Endometrial microvascular endothelial cells (primary cell): ENCODE measurements around the gene G0S2. TPM values are rescaled to one million over a fixed set of nuclear protein-coding genes. Genes with fewer than 3 reads are reported as not detected.

Source experiments
- in situ Hi-C: cut with HindIII; loops from 2 replicates; pipeline ENCODE4 v1.10.0; 2017; ENCODE audit warnings: low sequenced_read_pairs, low pct_unique_long_range_greater_than_20kb; ENCODE audit errors: inconsistent ontology term
- total RNA-seq: library from RNA; depleted of rRNA; stranded (reverse); fragments of >200 nt; gene quantifications from one replicate; pipeline ENCODE4 v1.2.3, GENCODE V29; 2015; ENCODE audit errors: inconsistent ontology term

The G0S2 gene
- total RNA-seq, 1 donor from 2014 or later: 34.6 TPM

DNA sequence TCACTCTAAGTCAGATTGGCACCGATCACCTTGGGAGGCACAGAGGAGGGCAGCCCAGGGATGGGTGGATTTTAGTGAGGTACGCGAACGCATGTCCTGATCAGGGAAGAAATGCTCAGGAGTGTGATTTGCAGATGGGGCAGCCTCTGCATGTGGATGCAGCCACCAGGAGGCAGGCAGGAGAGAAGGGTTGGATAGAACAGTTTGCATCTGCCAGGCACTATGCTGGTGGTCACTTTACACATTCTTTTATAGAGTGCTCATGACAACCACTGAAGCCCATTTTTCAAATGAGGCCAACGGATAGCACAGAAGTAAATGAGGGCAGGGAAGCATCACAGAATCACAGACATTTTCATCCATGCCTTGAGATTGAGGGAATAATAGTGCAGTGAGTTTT is 28.7 kb upstream of the G0S2 start:
- in situ Hi-C loops: no loop called here

DNA sequence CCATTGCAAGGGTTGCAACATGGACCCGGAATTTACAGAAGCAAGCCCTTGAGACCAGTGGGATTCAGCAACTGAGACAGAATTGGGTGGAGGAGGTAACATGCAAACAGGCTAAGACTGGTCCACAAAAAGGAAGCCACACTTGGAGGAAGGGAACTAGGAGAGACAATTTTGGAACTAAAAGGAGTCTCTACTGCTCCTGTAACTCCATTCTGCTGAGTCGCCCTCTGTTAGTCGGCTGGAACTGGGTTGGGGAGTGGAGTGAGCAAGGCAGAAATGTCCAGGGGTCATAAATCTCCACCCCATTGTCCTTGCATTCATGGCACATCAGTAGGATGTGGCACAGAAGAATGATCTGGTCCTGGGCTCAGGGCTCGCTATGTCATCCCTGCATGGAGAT is 28.1 kb upstream of the G0S2 start:
- in situ Hi-C loops: no loop called here

DNA sequence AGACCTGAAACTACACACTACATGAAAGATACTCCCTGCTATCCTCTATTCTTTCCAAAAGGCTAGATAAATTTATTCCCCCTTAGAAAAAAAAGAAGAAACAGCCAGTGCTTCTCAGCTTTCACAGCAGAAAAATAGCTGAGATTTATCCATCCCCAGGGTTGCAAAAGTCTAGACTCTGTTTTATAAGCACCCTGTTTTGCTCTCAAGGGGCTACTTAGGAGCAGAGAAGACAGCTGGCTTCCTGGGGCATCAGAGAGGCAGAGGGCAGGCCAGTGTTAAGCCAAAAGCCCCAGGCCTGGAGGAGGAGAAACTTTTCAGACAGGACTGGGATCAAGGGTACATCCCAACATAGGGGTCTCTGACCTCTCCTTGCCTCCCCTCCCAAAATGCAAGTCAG is 26.9 kb upstream of the G0S2 start:
- in situ Hi-C loops: no loop called here

DNA sequence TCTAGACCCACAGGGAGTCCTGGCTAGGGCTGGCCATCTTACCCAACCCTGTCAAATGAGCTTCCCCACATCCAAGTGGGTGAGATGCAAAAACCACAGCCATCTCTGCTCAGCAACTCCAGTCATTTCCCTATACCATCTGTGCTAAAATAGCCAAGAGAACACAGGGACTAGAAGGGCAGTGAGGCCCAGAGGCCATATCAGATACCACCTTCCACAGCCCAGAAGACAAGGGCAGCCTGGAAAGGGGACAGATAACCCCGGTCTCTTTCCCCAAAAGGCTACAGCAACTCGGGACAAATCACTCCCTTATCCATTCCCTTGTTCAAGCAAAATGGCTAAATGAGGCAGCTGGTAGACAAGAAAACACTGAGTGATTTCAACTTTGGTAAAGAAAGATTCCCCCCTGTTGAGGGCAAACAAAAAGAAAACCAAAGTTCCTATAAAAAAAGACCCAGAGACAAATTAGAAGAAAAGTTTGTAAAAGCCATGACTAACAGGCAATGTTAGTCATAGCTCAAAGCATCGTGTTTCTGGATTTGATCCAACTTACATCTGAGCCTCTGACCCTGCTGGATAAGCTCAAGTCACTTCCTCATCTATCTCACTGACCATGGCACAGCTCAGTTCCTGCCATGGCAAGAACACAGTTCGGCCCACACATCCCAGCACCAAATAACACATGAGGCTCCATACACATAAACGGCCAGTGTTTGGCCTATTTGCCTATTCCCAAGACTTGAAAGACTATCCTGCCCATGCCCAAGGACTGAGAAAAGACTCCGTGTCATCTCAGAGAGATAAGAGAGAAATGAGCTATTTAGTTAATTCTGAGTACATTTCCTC is 26.1 kb upstream of the G0S2 start:
- in situ Hi-C loops: no loop called here

DNA sequence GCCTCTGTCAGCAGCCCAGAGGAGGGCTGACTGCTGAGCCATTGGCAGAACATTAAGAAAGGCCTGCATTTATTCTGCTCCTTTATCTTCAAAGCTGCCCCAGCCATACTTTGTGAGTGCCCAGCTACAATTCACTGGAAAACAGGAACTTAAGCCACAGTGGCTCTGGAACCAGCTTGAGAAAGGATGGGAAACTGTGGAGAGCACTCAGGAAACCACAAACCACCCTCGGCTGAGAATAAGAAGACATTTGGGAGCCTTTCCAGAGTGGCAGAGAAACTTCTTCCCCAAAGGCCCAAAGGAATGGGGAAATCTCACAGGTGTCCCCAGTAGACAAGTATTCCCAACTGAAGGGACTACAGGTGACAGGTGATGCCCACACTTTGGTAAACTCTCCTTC is 24.8 kb upstream of the G0S2 start:
- in situ Hi-C loops: no loop called here

DNA sequence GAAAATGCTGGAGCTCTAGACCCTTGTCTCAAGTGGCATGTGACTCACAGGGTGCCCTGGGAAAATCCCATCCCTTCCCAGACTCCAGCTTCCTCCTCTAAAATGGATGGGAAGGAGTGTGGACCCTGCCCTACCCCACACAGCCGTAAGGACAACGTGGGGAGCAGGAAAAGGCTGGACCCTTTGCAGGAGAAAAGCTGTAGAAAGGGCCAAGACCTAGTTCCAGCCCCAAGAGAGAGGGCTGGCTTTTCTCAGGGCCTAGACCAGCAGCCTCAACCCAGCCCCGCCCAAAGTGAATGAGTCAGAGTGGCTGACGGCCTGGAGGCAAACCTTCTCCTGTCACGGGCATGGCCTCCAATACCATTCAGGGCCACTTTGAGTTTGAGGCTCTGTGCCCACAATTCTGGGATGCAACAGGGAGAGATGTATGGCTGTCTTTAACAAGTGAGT is 24.0 kb upstream of the G0S2 start:
- in situ Hi-C loops: no loop called here

DNA sequence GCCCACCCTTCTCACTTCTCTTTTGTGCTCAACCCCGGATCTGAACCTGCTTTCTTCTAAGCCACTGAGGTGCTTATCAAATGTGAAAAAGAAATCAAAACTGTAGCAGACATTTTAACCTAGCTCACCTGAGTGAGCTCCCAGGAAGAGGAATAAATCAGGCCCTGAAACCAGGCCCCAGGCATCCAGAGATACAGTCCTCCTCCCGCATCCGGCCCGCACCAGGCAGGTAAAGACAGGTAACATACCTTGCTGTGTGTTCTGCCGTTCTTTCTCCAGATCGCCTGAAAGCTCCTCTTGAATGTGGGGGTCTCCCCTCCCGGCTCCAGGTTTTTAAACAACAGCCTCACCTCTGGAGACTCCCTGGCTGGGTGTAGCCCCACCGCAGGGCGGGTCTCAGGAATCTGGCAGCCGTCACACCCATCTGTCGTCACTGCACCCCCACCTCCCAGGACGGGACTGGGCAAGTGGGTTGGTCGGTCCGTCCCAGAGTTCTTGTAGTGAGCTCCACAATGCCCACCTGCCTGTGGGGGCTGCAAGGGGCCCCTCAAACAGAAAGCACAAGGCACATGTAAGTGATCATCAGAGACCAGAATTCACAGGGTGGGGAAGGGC is 23.0 kb upstream of the G0S2 start, which contains the start of gene LAMB3:
Gene LAMB3, minus strand, starts transcription at position 305 of the 615 bp plus-strand sequence. CDS start 1,481 bp downstream, outside the sequence.
- in situ Hi-C loops: no loop called here

DNA sequence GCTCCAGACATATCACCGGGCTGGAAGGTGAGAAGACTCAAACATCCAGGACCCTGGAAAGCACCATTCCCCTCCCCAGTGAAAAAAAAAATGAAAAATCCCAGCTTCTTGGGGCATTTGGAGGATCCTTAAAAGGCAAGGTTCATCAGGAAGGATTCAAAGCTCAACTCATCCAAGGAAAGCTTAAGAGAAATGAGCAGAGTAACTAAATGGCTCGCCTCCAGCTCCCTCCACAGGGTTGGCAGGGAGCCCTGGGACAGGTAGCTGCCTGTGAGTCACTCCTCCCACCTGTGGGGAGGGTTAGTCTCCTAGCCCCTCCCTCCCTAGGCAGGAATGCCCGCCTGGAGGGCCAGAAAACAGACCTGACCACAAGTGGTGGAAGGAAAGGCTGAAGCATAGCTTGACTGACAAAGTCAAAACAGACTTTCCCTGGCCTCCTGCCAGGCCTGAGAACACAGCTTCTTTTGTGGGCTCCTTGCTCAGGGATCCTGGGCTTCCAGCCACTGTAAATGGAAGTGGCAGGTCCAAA is 22.3 kb upstream of the G0S2 start:
- in situ Hi-C loops: no loop called here

DNA sequence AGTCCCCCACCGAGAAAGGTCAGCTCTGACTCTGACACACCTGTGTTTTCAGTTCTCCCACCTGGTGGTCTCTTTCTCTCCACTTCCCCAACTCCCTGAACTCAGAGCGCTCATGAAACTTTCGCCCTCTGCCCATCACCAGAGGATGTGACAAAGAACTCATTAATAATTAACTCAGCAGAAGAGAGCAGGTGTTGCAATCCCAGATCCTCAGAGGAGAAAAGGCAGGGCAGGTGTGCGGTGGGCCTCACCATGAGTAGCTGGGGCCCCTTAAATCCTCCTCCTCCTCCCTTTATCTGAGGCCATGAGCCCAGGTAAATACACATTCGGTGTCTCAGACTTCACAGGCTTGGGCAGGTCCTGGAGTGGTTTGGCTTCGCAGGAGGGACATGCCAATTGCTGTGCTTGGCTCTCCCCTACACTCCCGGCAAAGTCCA is 21.3 kb upstream of the G0S2 start:
- in situ Hi-C loops: no loop called here

DNA sequence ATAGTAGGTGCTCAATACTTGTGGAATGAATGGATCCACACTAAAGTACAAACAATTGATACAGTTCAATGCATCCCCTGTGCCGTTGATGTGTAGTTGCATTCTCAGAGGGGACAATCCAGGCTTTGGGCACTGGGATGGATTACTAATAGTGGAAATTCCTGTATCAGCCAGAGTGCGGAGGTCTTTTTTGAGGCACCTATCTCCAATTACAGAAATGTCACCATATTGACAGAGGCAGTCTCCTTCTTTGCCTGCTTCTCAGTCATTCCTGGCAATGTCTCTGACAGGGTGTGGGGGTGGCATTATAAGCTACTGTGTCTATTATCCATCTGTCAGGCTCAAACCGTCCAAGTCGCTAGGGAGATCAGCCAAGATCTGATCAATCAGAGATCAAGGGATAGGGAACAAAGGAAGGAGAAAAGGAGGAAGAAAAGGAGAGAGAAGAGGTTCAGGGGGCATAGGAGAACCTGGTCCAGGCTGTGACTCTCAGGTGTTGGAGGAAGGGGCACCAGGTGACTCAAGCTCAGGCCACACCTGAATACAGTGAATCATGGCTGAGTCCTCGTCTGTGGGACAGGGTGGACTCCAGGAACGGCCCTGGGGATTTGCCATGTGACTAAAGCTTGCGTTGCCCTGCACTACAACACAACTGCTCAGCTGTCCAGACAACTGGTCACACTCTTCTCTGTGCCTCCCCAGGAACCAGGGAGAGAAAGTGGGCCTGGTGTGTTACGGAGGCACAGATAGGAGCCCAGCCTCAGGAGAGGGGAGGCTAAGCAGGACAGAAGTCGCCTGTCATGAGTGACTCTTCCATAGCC is 19.6 kb upstream of the G0S2 start:
- in situ Hi-C loops: no loop called here

DNA sequence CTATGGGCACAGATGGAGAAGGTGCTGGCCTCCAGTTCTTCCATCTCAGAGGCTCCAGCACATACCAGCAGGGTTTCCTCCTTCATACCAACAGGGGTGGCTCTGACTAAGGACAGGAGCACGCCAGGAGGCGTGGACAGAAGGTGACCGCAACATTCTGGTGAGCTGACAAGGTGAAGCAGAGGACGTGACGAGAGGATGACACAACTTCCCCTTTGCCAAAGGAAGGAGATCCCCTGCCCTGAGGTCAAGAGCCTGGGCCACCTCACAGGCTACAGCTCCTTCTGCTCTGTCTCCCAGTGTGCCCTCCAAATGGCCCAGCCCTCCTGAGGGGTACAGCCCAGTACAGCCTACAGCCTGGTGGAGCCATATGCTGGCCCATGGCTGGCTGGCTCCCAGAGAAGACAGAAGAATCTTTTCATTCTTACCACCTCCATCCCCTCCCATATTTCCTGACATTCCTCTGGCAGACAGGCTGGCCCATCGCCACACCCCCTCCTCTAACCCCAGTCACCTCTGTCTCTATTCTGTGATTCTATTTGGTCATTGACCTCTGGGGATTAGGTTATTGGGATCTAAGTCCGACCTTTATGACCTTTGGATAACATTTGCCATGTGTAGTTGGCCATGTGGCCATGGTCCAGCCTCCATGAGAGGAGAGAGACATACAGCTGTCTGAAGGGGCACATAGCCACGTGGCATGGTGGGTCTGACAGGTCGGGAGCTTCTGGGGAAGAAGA is 17.9 kb upstream of the G0S2 start:
- in situ Hi-C loops: no loop called here

DNA sequence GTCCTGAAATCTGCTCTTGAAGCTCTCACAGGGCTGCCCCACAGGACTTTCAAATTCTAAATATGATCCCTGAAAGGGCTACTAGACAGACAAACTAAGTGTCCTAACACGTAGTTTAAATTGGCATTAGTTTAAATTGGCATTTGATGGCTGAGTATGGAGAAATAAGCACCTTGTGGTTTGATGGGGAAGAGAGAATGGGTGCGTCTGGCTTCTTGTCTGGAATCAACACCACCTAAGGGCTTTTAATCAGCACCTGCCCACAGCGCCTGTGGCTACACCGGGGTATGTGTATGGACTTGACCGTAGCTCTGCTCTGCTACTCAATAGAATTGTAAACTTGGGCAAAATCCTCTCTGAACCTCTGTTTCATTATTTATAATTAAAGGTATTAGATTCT is 17.3 kb upstream of the G0S2 start:
- in situ Hi-C loops: no loop called here

DNA sequence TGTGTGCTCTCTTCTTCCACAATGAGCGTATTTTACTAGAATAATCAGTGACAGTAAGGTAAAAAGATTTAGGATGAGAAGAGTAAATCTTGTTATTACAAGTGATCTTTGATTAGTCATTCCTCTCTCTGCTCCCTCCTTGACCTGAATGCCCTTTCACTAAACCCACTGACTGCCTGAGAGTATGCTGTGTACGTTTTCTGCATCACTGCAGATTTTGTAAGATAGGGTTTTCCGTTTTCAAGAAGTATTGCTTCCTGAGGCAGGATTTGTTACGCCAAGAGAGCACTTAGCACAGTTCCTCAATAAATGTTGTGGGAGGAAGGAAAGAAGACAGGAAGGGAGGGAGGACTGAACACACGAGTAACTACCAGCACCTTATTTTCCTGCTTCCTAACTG is 15.3 kb upstream of the G0S2 start:
- in situ Hi-C loops: no loop called here

DNA sequence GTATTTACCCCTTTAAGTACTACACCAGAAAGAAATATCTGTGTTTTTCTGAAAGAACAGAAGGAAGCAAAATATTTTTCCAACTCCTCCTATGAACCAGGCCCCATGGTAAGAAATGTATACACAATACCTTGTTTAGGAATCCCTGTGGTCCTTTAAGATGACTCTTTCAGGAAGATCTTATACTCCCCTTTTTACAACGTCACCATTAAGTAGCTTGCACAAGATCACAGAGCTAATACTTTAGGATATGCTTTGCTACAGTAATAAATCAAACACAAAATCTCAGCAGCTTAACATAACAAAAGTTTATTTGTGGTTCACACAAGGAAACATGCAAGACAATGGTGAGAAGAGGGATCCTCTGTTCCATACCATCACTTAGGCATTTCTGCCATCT is 14.1 kb upstream of the G0S2 start:
- in situ Hi-C loops: no loop called here

DNA sequence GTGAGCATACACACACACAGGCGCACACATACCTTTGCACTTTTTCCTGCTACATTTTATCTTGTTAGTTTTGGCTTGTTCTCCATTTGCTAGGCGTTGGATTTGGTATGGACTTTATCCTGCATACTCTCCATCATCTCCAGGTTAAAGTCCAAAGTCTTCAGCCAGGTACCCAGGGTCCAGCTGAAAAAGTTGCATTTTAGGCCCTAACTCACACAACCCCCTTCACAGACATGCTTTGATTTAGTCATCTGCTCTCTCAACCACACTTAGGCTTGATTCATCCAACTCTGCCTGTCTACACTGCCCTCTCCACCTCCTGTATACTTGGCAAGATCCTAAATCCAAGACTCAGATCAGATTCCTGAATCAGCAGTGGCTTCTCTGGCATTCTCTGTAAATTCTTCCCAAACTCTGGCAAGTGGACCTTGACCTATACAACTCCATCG is 12.3 kb upstream of the G0S2 start:
- in situ Hi-C loops: no loop called here

DNA sequence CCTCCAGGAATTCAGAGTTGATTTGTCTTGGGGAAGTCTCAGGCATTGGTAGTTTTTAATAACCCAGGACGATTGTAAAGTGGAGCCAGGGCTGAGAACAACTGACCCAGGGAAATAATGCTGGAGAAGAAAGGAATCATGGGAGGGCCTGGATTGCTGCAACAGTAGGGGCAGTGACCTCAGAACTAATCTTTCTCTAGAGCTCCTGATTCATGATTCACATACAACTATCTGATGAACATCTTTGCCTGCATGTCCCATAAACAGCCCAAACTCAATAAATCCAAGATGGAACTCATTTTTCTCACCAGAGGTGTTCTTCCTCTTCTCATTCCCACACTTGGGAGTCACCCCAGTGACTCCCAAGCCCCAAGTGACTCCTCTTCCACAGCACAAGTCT is 8.1 kb upstream of the G0S2 start:
- in situ Hi-C loops: no loop called here

DNA sequence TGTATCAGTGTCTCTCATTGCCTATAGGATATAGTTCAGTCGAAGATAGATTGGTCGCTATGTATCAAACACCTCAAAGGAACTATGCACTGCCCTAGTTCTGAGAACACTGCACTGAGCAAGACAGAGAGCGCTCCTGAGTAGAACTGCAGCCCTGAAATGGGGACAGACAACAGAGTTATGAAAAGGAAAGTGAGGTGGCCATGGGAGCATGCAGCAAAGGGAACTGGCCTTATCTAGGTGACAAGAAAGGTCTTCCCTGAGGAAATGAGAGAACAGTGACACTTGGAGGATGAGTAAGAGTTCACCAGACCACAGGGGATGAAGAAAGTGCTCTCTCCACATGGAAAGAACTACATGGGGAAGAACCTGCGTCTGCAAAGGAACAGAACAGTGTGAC is 7.5 kb upstream of the G0S2 start:
- in situ Hi-C loops: no loop called here

DNA sequence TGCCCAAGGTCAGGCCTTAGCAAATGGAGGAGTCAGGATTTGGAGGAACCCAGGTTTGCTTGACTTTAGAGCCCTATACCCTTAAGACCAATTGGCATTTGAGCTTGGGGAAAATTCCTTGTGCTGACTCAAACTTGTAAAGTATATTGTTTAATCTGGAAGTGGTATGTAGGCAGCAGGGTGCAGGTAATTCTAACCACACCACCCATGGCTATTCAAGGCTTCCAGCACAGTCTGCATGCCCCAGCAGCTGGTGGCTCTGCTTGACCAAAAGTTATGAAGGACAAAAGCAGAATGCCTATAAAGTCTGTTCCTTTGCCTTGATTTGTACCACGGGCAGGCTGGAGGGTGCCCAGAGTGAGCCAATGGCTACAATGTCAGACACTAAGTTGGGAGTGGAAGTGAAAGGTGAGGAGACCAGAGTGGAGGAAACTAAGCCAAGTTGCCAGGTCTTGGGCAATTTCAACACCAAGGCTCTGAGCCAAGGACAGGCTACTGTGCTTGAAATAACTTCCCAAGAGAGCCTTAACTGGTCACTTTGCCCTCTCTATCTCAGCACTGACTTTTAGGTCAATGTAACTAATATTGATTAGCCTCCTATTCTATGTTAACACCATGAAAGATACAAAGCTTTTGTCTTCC is 4.7 kb upstream of the G0S2 start:
- in situ Hi-C loops: no loop called here
